IMR-90 (cell line): Measurements from ENCODE around the gene CPLX1. TPM values are rescaled to one million over a fixed set of nuclear protein-coding genes. Genes with fewer than 3 reads are reported as not detected.
A peak's percentile ranks its signal among the peaks of the same experiment; 100 is the strongest.

Source experiments
- ATAC-seq: fragments of 200-7000 bp; cut with Tn5 transposase; 2 replicates; pipeline ENCODE4 v1.9.1; 2020; ENCODE audit warnings: low read depth, mild to moderate bottlenecking, moderate library complexity
- BruUV-seq: library from RNA; stranded (reverse); fragments of 400-500 nt; replicated peaks from 2 replicates; lab custom pipeline; 2021; lab: Mats Ljungman, UMichigan
- CTCF ChIA-PET: fragments of 300-600 bp; formaldehyde crosslinking; extraction: SDS; loops from one replicate; lab custom pipeline; 2021; ENCODE audit warnings: antibody characterized with exemption; lab: Yijun Ruan, JAX
- POLR2A ChIA-PET: fragments of 300-600 bp; sonication (Branson Sonifier 250); formaldehyde crosslinking; loops from one replicate; lab custom pipeline; 2022; ENCODE audit warnings: antibody characterized with exemption; ENCODE audit not compliant: unreplicated experiment; lab: Charles Lee
- DNase-seq: peaks from one replicate; pipeline ENCODE4 v3.0.0; 2013
- H2AFZ ChIP-seq: replicated peaks from 2 replicates; pipeline ENCODE3; 2013; ENCODE audit warnings: low read length, mild to moderate bottlenecking; ENCODE audit not compliant: poor library complexity
- H2AK5ac ChIP-seq: 2 replicates; pipeline ENCODE4 v1.6.1; 2013; ENCODE audit warnings: low read depth, low read length, inconsistent platforms
- H2AK9ac ChIP-seq: replicated peaks from 2 replicates; pipeline ENCODE3; 2013; ENCODE audit warnings: mild to moderate bottlenecking, low read depth, low read length, moderate library complexity; ENCODE audit not compliant: poor library complexity
- H2BK120ac ChIP-seq: 2 replicates; pipeline ENCODE4 v1.6.1; 2013; ENCODE audit warnings: low read depth, low read length, inconsistent platforms
- H2BK15ac ChIP-seq: 3 replicates; pipeline ENCODE4 v1.6.1; 2013; ENCODE audit warnings: low read depth, low read length, inconsistent platforms
- H2BK20ac ChIP-seq: 2 replicates; pipeline ENCODE4 v1.6.1; 2013; ENCODE audit warnings: low read depth, mild to moderate bottlenecking, inconsistent platforms, low read length, moderate library complexity
- H2BK5ac ChIP-seq: 2 replicates; pipeline ENCODE4 v1.6.1; 2013; ENCODE audit warnings: mild to moderate bottlenecking, low read depth, low read length, inconsistent platforms; ENCODE audit not compliant: poor library complexity, severe bottlenecking
- H3K14ac ChIP-seq: replicated peaks from 2 replicates; pipeline ENCODE4 v1.6.1; 2013; ENCODE audit warnings: low read depth, low read length, inconsistent platforms
- H3K18ac ChIP-seq: 2 replicates; pipeline ENCODE4 v1.6.1; 2013; ENCODE audit warnings: low read depth, low read length, control low read depth
- H3K23ac ChIP-seq: 2 replicates; pipeline ENCODE4 v1.6.1; 2013; ENCODE audit warnings: low read depth, low read length, inconsistent platforms
- H3K27ac ChIP-seq: 2 replicates; pipeline ENCODE4 v1.5.1; 2013; ENCODE audit warnings: mild to moderate bottlenecking, control low read depth, low read length; ENCODE audit not compliant: insufficient read depth
- H3K27me3 ChIP-seq: 2 replicates; pipeline ENCODE4 v1.6.1; 2013; ENCODE audit warnings: low read length; ENCODE audit not compliant: control insufficient read depth, insufficient read depth
- H3K36me3 ChIP-seq: 2 replicates; pipeline ENCODE4 v1.6.1; 2013; ENCODE audit warnings: low read length, mixed read lengths; ENCODE audit not compliant: control insufficient read depth, insufficient read depth
- H3K4ac ChIP-seq: 2 replicates; pipeline ENCODE4 v1.6.1; 2013; ENCODE audit warnings: low read depth, low read length, inconsistent platforms
- H3K4me1 ChIP-seq: 2 replicates; pipeline ENCODE4 v1.6.1; 2013; ENCODE audit warnings: low read length, mixed read lengths; ENCODE audit not compliant: control insufficient read depth, insufficient read depth
- H3K4me2 ChIP-seq: 2 replicates; pipeline ENCODE4 v1.6.1; 2013; ENCODE audit warnings: low read depth, mild to moderate bottlenecking, control low read depth, low read length, moderate library complexity
- H3K4me3 ChIP-seq: 2 replicates; pipeline ENCODE4 v1.5.1; 2013; ENCODE audit warnings: low read depth, mild to moderate bottlenecking, control low read depth, low read length, moderate library complexity; ENCODE audit not compliant: insufficient read depth
- H3K56ac ChIP-seq: 2 replicates; pipeline ENCODE4 v1.6.1; 2013; ENCODE audit warnings: low read length, inconsistent platforms; ENCODE audit not compliant: insufficient read depth; ENCODE audit errors: extremely low read depth
- H3K79me1 ChIP-seq, 2 experiments: 2 replicates each; pipeline ENCODE4 v1.6.1; 2013; ENCODE audit warnings: low read length in 2 of 2, inconsistent platforms in 1 of 2, low read depth in 1 of 2
- H3K9ac ChIP-seq: 2 replicates; pipeline ENCODE4 v1.6.1; 2013; ENCODE audit warnings: low read depth, low read length, control low read depth
- H3K9me1 ChIP-seq: 2 replicates; pipeline ENCODE4 v1.6.1; 2013; ENCODE audit warnings: low read length, inconsistent platforms; ENCODE audit not compliant: insufficient read depth
- H3K9me3 ChIP-seq: 2 replicates; pipeline ENCODE4 v1.6.1; 2013; ENCODE audit warnings: low read length; ENCODE audit not compliant: control insufficient read depth, insufficient read depth
- H4K20me1 ChIP-seq: 2 replicates; pipeline ENCODE4 v1.6.1; 2013; ENCODE audit warnings: low read length, inconsistent platforms; ENCODE audit not compliant: insufficient read depth
- H4K5ac ChIP-seq: 2 replicates; pipeline ENCODE4 v1.6.1; 2013; ENCODE audit warnings: mild to moderate bottlenecking, low read depth, low read length, control low read depth
- H4K8ac ChIP-seq, 2 experiments: 2 replicates each; pipeline ENCODE4 v1.6.1; 2013; ENCODE audit warnings: low read depth in 2 of 2, low read length in 2 of 2, control low read depth in 1 of 2, inconsistent platforms in 1 of 2
- H4K91ac ChIP-seq: 2 replicates; pipeline ENCODE4 v1.6.1; 2013; ENCODE audit warnings: low read depth, low read length, inconsistent platforms; ENCODE audit not compliant: insufficient read depth
- BHLHE40 ChIP-seq: fragments of 150-350 bp; IDR thresholded peaks from 2 replicates; pipeline ENCODE4 v1.6.1; 2016; ENCODE audit warnings: mild to moderate bottlenecking, low read depth, low read length
- CEBPB ChIP-seq: IDR thresholded peaks from 2 replicates; pipeline ENCODE4 v1.6.1; 2012; ENCODE audit warnings: low read depth, low read length, improper control_type of control experiment
- CHD1 ChIP-seq: IDR thresholded peaks from 2 replicates; pipeline ENCODE4 v1.6.1; 2012; ENCODE audit warnings: low read depth, low read length, improper control_type of control experiment
- ELK1 ChIP-seq: fragments of 150-350 bp; IDR thresholded peaks from 2 replicates; pipeline ENCODE4 v1.6.1; 2016; ENCODE audit warnings: low read depth, mild to moderate bottlenecking, low read length, moderate library complexity, borderline replicate concordance
- MAFK ChIP-seq: IDR thresholded peaks from 2 replicates; pipeline ENCODE4 v1.6.1; 2012; ENCODE audit warnings: low read depth, low read length, improper control_type of control experiment
- MAZ ChIP-seq: IDR thresholded peaks from 2 replicates; pipeline ENCODE4 v1.6.1; 2012; ENCODE audit warnings: low read depth, mild to moderate bottlenecking, low read length, improper control_type of control experiment, moderate library complexity, borderline replicate concordance
- MXI1 ChIP-seq: IDR thresholded peaks from 2 replicates; pipeline ENCODE4 v1.6.1; 2012; ENCODE audit warnings: low read depth, mild to moderate bottlenecking, low read length, moderate library complexity, borderline replicate concordance
- NFE2L2 ChIP-seq: fragments of 150-350 bp; IDR thresholded peaks from 2 replicates; pipeline ENCODE4 v1.6.1; 2016; ENCODE audit warnings: low read depth, mild to moderate bottlenecking, low read length
- RAD21 ChIP-seq: IDR thresholded peaks from 2 replicates; pipeline ENCODE4 v1.6.1; 2012; ENCODE audit warnings: low read length, improper control_type of control experiment
- RFX5 ChIP-seq: IDR thresholded peaks from 2 replicates; pipeline ENCODE4 v1.8.0; 2012; ENCODE audit warnings: low read depth, mild to moderate bottlenecking, low read length, moderate library complexity
- SMC3 ChIP-seq: fragments of 150-350 bp; IDR thresholded peaks from 2 replicates; pipeline ENCODE4 v1.6.1; 2016; ENCODE audit warnings: low read depth, mild to moderate bottlenecking, antibody characterized with exemption, low read length, moderate library complexity
- USF2 ChIP-seq: fragments of 150-350 bp; IDR thresholded peaks from 2 replicates; pipeline ENCODE4 v1.6.1; 2017; ENCODE audit warnings: mild to moderate bottlenecking, antibody characterized with exemption, low read length, low read depth
- WGBS, 2 experiments: methylation state at CpG; one replicate each; pipeline versions ENCODE4 v1.1.5 to v1.1.7; 2013; ENCODE audit warnings: missing lambda C conversion rate in 2 of 2; ENCODE audit not compliant: insufficient read length in 1 of 2; ENCODE audit errors: extremely low coverage in 2 of 2; 5-methylcytosine and 5-hydroxymethylcytosine counted together
- dilution Hi-C: fragments of 300-500 bp; cut with HindIII; formaldehyde crosslinking; loops from one replicate; pipeline ENCODE4 v1.14.3; 2018; ENCODE audit warnings: low sequenced_read_pairs; ENCODE audit not compliant: unreplicated experiment
- in situ Hi-C: fragments of 300-500 bp; cut with MboI; formaldehyde crosslinking; loops from 3 replicates; pipeline ENCODE4 v1.14.3; 2019; ENCODE audit warnings: low sequenced_read_pairs, inconsistent platforms, mixed read lengths
- intact Hi-C: fragments of 100-400 bp; cut with micrococcal nuclease; formaldehyde crosslinking; loops from 2 replicates; pipeline ENCODE4 v1.10.0; 2022
- polyA plus RNA-seq, 3 experiments: library from polyadenylated mRNA; depleted of rRNA; stranded (reverse); fragments of >200 nt; gene quantifications; 2 replicates each; pipeline ENCODE4 v1.2.3, GENCODE V29; 2012; ENCODE audit warnings: low replicate concordance in 1 of 3
- total RNA-seq: library from RNA; depleted of rRNA; stranded (reverse); fragments of >200 nt; gene quantifications from 2 replicates; pipeline ENCODE4 v1.2.3, GENCODE V29; 2012

The CPLX1 gene
- total and polyA plus RNA-seq, 2 of the 4 experiments (the other 2 are of a cell fraction) = 0.05 TPM; not detected in 1

DNA sequence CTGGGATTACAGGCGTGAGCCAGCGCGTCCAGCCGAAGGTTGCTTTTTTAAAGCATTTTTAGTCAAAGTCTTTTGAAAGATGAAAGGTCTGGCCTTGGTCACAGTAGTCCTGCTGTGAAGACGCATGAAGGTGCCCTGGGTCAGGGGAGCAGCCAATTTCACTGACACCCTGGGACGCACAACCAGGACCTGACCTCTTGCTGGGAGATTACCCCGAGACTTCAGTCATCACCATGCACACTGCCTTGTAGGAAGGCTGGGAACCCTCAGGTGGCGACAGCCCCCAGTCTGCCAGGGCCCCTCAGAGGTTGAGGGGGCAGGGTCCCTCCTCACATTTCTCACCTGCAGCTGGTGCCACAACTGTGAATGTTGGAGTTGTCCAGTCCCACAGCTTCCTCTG is 53.2 kb downstream of the CPLX1 start:
- no peak overlapping the region for H3K23ac ChIP-seq
- ATAC-seq = no peak
- ChIA-PET POLR2A (no interaction called here), CTCF (no interaction called here)
- no peak overlapping the region for H3K9ac ChIP-seq
- H3K27me3 ChIP-seq = no peaks in the 10 kb centered on the region
- no peak for DNase-seq
- H3K36me3 ChIP-seq = peaks cover 54% of the 10 kb centered on the region
- dilution Hi-C loops = no loop called here
- no peak overlapping the region for H4K5ac ChIP-seq
- H2AFZ ChIP-seq = no peak overlapping the region
- H2BK5ac ChIP-seq = no peak overlapping the region
- peaks cover 31 to 75% of the 10 kb centered on the region in 2 experiments for H3K79me1 ChIP-seq
- no peak overlapping the region for H2BK120ac ChIP-seq
- peak overlapping the region; percentile 28 for H2AK9ac ChIP-seq
- H3K9me1 ChIP-seq = peaks cover 13% of the 10 kb centered on the region
- TF ChIP-seq BHLHE40 (no peak), NFE2L2 (no peak), RFX5 (no peak), CHD1 (no peak), CEBPB (no peak), USF2 (no peak), ELK1 (no peak), SMC3 (no peak), MXI1 (no peak), MAFK (no peak), MAZ (no peak), RAD21 (no peak)
- H3K18ac ChIP-seq = no peak overlapping the region
- no peak overlapping the region for H2BK15ac ChIP-seq
- no peak overlapping the region for H4K91ac ChIP-seq
- H4K8ac ChIP-seq = no peak overlapping the region
- no peak overlapping the region for H3K4me3 ChIP-seq
- no TSS peak for BruUV-seq
- H3K56ac ChIP-seq = no peak overlapping the region
- no peaks in the 10 kb centered on the region for H3K9me3 ChIP-seq
- in situ Hi-C loops = no loop called here
- no peak overlapping the region for H3K4me2 ChIP-seq
- H3K27ac ChIP-seq = no peak overlapping the region
- H3K4ac ChIP-seq = no peak overlapping the region
- H4K20me1 ChIP-seq = peaks cover 95% of the 10 kb centered on the region
- no peak overlapping the region for H2AK5ac ChIP-seq
- 85% methylated on average over 2 of the region's 8 CpGs; no CpG with 5 or more reads in 1 of the 2 experiments for WGBS, 2 experiments
- peaks cover 2% of the 10 kb centered on the region for H3K4me1 ChIP-seq
- no peak overlapping the region for H2BK20ac ChIP-seq
- intact Hi-C loops = no loop called here
- no peak overlapping the region for H3K14ac ChIP-seq
